Activated B cell treated with CpG ODN at 0.5 μM for 24 hours (primary cell): Measurements from ENCODE around the gene ENOX1. TPM values are rescaled to one million over a fixed set of nuclear protein-coding genes. Genes with fewer than 3 reads are reported as not detected.

Experiments
- ATAC-seq: fragments of 200-7000 bp; cut with Tn5 transposase; one replicate; pipeline ENCODE4 v1.10.0; 2021; ENCODE audit warnings: low read depth, mild to moderate bottlenecking, moderate library complexity
- CTCF ChIA-PET: fragments of 350-600 bp; sonication (Branson Sonifier 250); formaldehyde crosslinking; loops from one replicate; lab custom pipeline; 2021; ENCODE audit warnings: antibody characterized with exemption; lab: Charles Lee
- POLR2A ChIA-PET: fragments of 350-600 bp; sonication (Branson Sonifier 250); formaldehyde crosslinking; loops from one replicate; lab custom pipeline; 2021; ENCODE audit warnings: antibody characterized with exemption; lab: Charles Lee
- DNase-seq: peaks from one replicate; pipeline ENCODE4 v3.0.0; 2022
- H3K27ac Mint-ChIP-seq: one replicate; pipeline ENCODE4 v1.8.0; 2020; ENCODE audit warnings: mixed read lengths
- H3K27me3 Mint-ChIP-seq: one replicate; pipeline ENCODE4 v1.8.0; 2021; ENCODE audit warnings: mixed read lengths
- H3K36me3 Mint-ChIP-seq: one replicate; pipeline ENCODE4 v1.8.0; 2021; ENCODE audit warnings: low read depth, mixed read lengths
- H3K4me1 Mint-ChIP-seq: one replicate; pipeline ENCODE4 v1.8.0; 2021; ENCODE audit warnings: mixed read lengths
- H3K4me3 Mint-ChIP-seq: one replicate; pipeline ENCODE4 v1.8.0; 2020; ENCODE audit warnings: mild to moderate bottlenecking, mixed read lengths
- H3K9me3 Mint-ChIP-seq: one replicate; pipeline ENCODE4 v1.8.0; 2020; ENCODE audit warnings: mixed read lengths
- intact Hi-C: fragments of 100-400 bp; cut with micrococcal nuclease; formaldehyde crosslinking; loops from one replicate; pipeline ENCODE4 v1.15.1; 2024
- total RNA-seq: library from RNA; stranded (reverse); gene quantifications from 2 replicates; pipeline ENCODE4 v1.2.3, GENCODE V29; 2022
- TF ChIP-seq, protein P1 (sequence below): fragments of 200-600 bp; IDR thresholded peaks from one replicate; pipeline ENCODE4 v1.8.0; 2022; ENCODE audit warnings: antibody characterized with exemption, mild to moderate bottlenecking

Gene ENOX1
- total RNA-seq, 1 donor from 2014 or later, result not detected

DNA sequence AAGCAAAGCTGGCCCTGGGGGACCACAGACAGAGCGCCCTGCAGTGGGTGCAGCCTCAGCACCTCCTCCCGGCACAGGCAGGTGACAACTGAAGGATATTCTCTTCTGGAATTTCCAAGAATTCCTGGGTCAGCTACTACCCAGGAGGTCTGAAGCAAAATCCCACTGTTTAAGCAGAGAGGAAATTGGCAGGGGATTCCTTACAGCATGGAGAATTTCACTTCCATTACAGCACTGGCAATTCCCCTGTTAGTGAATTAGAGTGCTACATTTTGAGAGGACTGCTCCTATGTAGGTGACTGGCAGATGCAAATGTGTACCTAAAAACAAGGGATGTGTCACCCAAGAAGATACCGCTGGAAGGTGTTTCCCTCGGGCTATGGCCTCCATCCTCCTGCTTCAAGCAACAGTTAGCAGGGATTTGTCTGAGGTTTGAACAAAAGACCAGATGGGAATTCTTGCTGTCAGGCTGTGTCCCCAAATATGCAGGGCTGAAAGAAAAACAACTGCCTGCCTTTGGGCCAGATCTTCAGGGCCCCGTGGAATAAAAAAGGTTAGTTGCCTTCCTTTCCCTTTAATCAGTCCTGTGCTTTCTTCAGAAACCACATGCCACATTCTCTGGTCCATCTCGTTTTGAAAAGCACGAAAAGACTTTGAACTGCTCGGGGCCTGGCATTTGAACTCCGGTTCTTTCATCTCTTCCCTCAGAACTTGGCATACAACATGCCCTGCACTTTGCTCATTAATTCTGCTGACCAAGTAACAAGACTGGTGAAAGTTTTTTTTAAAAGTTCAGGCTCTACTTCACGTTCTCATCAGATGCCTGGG is 466.9 kb downstream of the ENOX1 start:
- no peak for DNase-seq
- Mint-ChIP-seq H3K4me3 (no peak overlapping the region), H3K27ac (no peak overlapping the region), H3K36me3 (no peaks in the 10 kb centered on the region), H3K9me3 (no peaks in the 10 kb centered on the region), H3K4me1 (no peaks in the 10 kb centered on the region), H3K27me3 (peaks cover 6% of the 10 kb centered on the region)
- ChIA-PET CTCF (no interaction called here), POLR2A (no interaction called here)
- TF ChIP-seq, protein P1, sequence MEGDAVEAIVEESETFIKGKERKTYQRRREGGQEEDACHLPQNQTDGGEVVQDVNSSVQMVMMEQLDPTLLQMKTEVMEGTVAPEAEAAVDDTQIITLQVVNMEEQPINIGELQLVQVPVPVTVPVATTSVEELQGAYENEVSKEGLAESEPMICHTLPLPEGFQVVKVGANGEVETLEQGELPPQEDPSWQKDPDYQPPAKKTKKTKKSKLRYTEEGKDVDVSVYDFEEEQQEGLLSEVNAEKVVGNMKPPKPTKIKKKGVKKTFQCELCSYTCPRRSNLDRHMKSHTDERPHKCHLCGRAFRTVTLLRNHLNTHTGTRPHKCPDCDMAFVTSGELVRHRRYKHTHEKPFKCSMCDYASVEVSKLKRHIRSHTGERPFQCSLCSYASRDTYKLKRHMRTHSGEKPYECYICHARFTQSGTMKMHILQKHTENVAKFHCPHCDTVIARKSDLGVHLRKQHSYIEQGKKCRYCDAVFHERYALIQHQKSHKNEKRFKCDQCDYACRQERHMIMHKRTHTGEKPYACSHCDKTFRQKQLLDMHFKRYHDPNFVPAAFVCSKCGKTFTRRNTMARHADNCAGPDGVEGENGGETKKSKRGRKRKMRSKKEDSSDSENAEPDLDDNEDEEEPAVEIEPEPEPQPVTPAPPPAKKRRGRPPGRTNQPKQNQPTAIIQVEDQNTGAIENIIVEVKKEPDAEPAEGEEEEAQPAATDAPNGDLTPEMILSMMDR, result no peak
- no peak for ATAC-seq
- intact Hi-C loops, result loop anchor here (10.0 kb wide), 1 partner anchor 355 kb away; no protein-coding TSS in a partner anchor

DNA sequence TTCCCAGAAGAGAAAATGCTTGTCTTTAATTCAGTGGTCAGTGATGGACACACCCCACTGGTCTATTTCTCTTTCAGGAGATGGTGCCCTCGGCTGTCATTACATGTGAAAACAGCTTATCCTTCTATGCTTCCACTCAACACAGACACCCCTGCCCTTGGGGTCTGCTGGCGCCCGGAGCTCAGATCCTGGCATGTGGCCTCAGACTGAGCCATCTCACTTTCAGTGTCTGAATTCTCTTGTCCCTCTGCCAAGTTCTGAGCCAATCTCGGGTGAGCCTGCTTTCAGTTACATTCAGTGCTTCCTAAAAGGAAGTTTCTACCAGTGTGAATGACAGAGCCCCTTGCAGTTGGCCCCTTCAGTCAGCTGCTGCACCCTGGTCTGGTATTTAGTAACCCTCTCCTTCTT is 469.8 kb downstream of the ENOX1 start:
- H3K4me1 Mint-ChIP-seq, result no peaks in the 10 kb centered on the region
- H3K9me3 Mint-ChIP-seq, result no peaks in the 10 kb centered on the region
- ATAC-seq (no peak), DNase-seq (no peak)
- ChIA-PET CTCF (interaction anchor here (0.9 kb wide), 1 partner anchor 81 kb away, joined by 3 read pairs; no protein-coding TSS in a partner anchor), POLR2A (no interaction called here)
- TF ChIP-seq, protein P1, result no peak
- H3K4me3 Mint-ChIP-seq, result no peak overlapping the region
- H3K27ac Mint-ChIP-seq, result no peak overlapping the region
- intact Hi-C loops, result loop anchor here (10.0 kb wide), 1 partner anchor 352 kb away; no protein-coding TSS in a partner anchor
- peaks cover 2% of the 10 kb centered on the region for H3K27me3 Mint-ChIP-seq
- H3K36me3 Mint-ChIP-seq, result no peaks in the 10 kb centered on the region

DNA sequence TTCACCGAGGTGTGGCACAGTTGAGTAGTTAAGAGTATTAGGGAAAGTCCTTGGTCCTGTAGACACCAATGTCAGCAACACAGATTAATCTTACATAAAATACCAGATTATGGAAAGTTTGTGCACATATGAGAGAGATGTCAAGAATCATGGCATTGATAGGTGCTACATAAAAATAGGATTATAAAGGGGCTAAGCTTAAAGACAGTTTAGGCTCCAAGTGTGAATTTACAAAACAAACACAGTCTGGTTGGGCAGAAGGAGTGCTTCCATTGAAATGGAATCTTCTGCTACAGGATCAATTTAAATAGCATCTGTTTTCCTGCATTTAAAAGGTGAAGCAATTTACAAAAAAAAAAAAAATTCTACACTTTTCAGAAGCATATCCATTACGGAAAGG is 470.5 kb downstream of the ENOX1 start:
- no peak for ATAC-seq
- H3K36me3 Mint-ChIP-seq, result no peaks in the 10 kb centered on the region
- no peak overlapping the region for H3K4me3 Mint-ChIP-seq
- DNase-seq, result no peak
- intact Hi-C loops, result loop anchor here (10.0 kb wide), 1 partner anchor 351 kb away; no protein-coding TSS in a partner anchor
- TF ChIP-seq, protein P1, result no peak
- no peaks in the 10 kb centered on the region for H3K4me1 Mint-ChIP-seq
- peaks cover 2% of the 10 kb centered on the region for H3K27me3 Mint-ChIP-seq
- ChIA-PET CTCF (no interaction called here), POLR2A (interaction anchor here (0.6 kb wide), 1 partner anchor 292 kb away, joined by 4 read pairs; no protein-coding TSS in a partner anchor)
- H3K9me3 Mint-ChIP-seq, result no peaks in the 10 kb centered on the region
- H3K27ac Mint-ChIP-seq, result no peak overlapping the region

DNA sequence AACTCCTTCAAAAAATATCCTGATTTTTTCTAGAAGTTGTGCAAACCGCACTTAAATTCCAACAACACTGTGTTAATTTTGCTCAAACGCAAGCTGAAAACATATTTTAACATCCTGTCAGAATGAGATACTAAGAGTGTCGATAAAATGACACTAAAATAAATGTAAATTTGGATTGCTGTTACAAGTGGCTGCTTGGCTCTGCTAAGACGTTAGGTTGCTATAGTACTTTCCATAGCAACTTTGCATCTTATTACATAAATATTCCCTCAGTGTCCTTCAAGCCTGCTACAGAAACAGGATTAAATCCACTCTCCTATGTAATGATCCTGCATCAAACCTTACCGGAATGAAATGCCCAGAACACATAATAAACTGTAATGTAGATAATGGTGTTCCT is 471.2 kb downstream of the ENOX1 start:
- CTCF ChIA-PET, result no interaction called here
- intact Hi-C loops, result loop anchor here (10.0 kb wide), 1 partner anchor 351 kb away; no protein-coding TSS in a partner anchor

DNA sequence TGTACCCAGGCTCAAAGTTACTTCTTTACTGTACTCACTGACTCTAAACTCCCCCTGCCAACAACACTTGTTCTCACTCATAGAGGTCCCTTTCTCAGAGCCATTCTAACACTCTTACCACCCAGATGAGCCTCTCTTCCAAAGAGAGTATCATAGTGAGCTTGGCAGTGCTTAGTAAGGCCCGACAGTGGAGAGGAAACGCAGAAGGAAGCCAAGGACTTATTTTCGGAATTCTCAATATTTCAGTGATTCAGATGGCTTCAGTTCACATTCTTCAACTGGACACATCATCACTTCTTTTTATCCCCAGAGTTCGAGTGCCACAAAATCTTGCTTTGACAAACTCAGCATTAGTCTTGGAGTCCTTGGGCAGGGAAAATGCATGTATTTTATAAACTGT is 477.5 kb downstream of the ENOX1 start:
- ChIA-PET CTCF (no interaction called here), POLR2A (interaction anchor here (0.6 kb wide), 1 partner anchor 161 kb away, joined by 3 read pairs; no protein-coding TSS in a partner anchor)
- H3K27ac Mint-ChIP-seq, result no peak overlapping the region
- peaks cover 12% of the 10 kb centered on the region for H3K4me1 Mint-ChIP-seq
- DNase-seq (no peak), ATAC-seq (no peak)
- H3K36me3 Mint-ChIP-seq, result no peaks in the 10 kb centered on the region
- no peak overlapping the region for H3K4me3 Mint-ChIP-seq
- intact Hi-C loops, result no loop called here
- TF ChIP-seq, protein P1, result no peak
- H3K27me3 Mint-ChIP-seq, result no peaks in the 10 kb centered on the region
- H3K9me3 Mint-ChIP-seq, result no peaks in the 10 kb centered on the region

More for the DNA sequence above, 471.2 kb downstream of the ENOX1 start:
- ATAC-seq, result no peak
- Mint-ChIP-seq H3K9me3 (no peaks in the 10 kb centered on the region), H3K36me3 (no peaks in the 10 kb centered on the region), H3K27me3 (no peaks in the 10 kb centered on the region), H3K27ac (no peak overlapping the region), H3K4me3 (no peak overlapping the region), H3K4me1 (no peaks in the 10 kb centered on the region)
- POLR2A ChIA-PET, result no interaction called here
- no peak for DNase-seq
- TF ChIP-seq, protein P1, result no peak
